HPDE6-E6E7 (cell line): ENCODE measurements around the gene PPP1R9A.

Experiments used
- DNase-seq: peaks from one replicate; pipeline ENCODE4 v3.0.0; 2011; ENCODE audit warnings: missing footprints; ENCODE audit errors: extremely low spot score

The PPP1R9A gene

DNA sequence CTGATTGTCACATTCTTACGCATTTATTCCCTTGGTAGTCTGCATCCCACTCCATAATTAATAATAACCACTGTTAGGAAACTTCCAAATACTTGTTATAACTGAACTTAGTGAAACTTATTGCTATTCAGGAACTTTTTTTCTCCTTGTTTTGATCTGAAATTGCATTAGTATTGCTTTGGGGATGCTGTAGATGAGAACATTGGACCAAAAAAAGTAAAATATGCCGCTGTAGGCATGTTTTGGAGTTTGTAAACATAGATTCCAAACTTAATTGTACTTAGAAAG is 1.7 kb downstream of the PPP1R9A start:
- no peak for DNase-seq

DNA sequence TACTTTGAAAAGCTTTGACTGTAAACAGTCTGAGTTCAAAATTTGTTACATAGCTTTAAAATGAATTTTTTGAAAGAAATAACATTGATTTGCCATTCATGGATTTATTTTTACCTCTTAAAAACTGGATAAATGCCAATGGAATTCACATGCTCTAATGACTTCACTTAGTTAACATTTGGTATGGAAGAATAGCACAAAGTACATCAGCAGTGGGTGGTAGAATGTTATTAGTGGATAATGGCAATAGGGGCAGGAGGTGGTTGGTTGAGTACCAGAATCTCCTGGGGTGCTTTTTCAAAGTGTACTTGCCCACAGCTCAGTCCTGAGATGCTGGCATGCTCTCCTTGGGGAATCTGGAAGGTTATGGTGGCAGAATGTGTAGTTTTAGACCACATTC is 4.7 kb downstream of the PPP1R9A start:
- no peak for DNase-seq

DNA sequence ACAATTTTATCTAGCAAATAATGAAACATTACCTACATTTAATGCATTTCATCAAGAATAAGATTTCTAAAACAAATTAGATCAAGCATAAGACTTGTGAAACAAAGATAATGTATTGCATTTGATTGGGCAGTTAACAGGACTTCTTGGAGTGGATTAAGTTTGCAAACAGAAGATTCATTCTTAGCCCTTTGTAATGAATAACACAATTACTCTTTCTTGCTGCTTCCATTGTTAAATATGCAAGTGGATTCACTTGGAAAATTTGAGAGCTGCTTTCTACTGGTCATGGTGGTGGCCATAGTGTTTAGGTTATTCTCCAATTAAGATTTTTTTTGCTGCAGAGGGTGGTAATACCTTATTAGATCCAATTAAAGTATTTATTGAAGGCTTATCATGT is 6.0 kb downstream of the PPP1R9A start:
- no peak for DNase-seq

DNA sequence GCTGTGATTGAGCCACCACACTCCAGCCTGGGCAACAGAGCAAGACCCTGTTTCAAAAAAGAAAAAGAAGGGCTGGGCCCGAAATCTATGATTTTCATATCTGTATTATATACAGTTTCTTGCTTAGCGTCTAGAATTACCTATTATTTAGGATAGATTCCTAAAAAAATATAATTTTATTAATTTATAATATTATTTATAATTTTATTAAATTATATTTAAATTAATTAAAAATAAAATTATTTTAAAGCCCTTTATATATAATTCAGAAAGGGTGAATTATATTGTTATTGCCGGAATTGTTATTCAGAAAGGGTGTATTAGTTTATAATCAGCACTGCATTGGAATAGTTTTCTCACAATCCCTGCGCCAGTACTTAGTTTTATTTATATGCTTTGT is 14.5 kb downstream of the PPP1R9A start:
- no peak for DNase-seq

DNA sequence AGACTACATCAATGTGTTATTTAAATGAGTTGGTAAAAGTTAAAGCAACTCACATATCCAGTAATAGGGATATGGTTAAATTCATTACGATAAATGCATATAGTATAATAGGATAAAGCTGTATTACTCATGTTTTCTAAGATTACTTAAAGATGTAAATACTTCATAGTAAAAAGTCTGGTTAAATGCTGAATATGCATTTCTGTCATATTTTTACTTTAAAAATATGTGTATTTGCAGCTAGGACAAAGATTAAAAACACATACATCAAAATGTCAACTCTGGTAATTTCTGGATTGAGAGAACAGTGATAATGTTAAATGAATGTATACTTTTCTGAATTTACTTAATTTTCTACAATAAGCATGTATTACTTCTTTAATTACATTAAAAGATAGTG is 15.1 kb downstream of the PPP1R9A start:
- DNase-seq: no peak

DNA sequence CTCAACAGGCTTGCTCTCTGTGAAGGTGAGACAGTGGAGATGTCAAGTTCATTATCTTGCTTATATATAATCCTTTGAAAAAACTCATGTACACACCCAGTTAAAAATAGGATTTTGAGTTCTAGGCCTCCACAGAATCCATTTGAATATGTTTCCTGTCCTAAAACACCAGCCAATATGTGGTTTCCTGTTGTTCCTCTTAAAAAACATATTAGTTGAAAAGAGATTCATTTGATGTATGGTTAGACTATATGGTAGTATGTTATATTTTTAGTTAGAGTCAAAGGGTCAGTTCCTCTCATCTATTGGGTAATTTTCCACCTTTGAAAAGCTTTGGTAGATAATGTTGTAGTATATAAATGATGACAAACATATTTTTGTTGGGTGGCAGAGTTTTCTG is 16.0 kb downstream of the PPP1R9A start:
- no peak for DNase-seq

DNA sequence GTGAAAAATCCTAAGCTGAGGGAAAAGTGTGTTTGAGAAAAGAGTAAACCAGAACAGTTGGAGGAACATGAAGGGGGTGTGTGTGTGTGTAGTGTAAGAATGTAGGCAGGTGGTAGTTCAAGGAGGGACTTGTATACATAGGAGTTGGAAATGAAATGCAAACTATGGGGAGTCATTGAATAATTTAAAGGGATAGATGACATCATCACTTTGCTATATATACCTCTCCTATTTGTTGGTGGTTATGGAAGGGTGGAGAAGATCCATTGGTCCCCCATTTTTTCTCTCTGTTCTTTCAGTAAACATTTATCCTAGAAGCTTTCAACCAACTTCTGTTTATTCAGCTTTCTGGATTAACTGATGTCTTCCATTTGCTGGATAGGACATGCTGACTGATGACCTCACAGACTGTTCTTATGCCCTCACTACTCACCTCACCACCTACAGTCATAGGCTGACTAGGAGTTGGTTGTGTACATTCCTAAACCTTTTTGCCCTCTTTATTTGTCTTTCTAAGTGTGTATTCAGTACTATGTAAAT is 20.8 kb downstream of the PPP1R9A start:
- no peak for DNase-seq

DNA sequence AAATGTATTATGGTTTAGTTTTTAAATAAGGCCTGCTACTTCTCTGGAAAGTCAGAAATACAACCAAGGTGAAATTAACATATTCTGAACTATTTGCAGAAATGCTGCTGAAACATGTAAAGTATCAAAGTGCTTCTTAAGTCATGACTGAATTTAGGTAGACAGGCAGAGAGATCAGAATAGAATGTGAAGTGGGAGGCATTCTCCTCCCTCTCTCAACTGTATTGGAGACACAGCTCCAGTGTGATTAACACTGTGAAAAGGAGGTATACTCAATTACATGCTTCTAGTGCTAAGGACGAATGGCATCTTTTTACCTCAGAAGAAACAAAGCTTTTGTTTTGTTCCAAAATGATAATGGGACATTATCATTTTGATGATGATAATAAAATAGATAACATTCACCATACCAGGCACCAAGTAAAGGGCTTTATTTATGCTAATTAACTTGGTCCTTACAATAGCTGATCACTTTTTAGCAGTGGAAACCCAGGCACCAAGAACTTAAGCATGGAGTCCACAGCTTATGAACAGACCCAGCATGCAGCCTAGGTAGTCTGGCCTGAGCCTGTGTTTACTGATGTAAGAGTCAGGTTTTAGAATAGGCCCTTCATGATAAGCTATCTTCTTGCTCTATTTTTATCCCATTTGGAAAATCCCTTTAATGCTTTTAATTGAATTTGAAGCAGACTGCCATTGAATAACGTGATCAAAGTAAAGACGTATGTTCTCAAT is 26.0 kb downstream of the PPP1R9A start:
- DNase-seq: no peak

DNA sequence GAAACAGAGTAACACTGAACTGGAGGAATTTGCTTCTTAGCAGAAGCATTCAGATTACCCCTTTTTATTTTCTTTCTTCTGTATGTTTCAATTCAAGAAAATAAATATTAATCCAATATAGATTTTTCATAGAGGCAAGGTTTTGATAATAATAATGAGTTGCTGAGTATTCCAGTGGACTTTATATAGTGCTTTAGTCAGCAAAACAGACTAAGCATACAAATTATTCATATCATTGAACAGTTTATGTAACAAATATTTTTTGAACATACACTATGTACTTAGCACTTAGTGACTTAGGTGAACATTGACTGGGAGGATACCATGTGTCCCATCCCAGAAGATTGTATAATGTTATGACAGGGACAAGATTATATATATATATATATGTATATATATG is 32.0 kb downstream of the PPP1R9A start:
- DNase-seq: no peak

DNA sequence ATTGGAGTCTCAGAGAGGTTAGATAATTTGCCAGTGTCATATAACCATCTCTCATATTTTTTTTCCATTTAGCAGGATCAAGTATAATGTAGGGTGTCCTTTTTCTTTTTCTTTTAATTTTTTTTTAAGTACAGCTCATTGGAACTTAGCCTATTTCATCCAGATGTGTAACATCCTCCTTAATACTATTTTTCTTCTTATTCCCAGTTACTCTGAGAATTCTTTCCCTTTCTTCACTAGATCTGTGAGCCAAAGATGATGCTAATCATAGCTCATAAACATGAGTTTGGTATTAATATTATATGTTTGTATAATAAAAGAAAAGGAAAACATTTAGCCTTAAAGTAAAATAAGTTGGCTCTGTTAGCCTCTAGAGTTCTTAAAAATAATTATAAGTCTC is 32.8 kb downstream of the PPP1R9A start:
- DNase-seq: no peak

DNA sequence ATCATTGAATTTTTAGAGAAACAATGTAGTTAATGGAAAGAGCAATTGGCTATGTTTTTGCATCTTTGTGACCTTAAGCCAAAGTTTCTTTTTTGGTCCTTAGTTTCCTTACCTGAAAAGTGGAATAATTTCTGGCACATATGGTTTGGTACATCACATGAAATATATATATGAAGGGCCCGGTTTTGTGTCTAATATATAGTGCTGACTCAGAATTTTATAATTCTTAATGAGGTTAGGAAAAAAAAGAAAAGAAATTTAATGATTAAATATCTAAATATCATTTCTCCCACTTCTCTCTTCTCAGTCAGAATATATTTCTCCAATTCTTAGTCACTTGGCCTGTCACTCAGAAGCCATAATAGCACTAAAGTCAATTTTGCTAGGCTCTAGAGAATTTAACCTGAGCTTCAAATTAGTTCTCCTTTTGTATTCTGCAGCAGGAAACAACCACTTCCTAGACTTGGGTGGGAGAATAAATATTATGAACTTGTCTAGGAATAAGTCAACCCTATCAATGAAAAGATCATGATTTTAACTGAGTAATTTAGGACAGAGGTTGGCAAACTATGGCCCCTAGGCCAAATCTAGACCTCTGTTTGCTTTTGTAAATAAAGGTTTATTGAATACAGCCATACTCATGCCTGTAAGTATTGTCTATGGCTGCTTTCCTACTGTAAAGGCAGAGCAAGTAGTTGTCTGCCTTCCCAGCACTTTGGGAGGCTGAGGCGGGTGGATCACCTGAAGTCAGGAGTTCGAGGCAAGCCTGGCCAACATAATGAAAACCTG is 34.6 kb downstream of the PPP1R9A start:
- no peak for DNase-seq

DNA sequence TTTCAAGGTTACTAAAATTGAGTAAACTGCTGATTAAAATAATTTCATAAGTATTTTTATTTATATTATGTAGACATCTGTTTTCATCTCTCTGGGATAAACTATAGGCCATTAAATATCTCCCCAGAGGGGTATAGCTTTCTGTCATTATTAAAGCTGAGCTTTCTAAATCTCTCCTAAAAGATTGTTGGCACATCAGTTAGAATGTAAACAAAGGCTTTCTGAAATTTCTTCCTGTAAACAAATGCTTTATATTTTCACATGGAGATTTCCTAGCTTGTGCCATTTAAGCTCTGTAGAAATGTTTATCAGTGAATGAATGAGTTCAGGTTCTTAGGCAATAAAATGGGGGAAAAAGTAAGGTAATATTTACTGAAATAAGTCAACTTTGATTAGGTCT is 35.7 kb downstream of the PPP1R9A start:
- DNase-seq: no peak

DNA sequence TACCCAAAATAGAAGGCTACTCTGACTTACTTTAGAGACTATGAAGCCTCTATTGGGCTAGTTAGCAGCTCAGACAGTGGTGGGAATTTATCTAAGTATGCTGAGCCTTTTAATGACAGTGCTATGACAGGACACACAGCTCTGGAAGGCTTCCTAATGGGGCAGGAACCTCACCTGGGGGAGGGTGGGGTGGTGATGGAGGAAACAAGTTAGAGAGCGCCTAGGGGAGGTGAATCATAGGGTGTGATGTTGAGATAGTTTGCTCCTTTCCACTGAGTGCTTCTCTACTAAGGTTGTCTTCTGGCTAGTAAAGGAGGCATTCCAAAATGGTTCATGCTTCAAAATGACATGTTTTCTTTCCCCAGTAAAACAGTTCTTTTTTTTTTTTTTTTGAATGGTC is 42.1 kb downstream of the PPP1R9A start:
- peak; percentile 49 for DNase-seq

DNA sequence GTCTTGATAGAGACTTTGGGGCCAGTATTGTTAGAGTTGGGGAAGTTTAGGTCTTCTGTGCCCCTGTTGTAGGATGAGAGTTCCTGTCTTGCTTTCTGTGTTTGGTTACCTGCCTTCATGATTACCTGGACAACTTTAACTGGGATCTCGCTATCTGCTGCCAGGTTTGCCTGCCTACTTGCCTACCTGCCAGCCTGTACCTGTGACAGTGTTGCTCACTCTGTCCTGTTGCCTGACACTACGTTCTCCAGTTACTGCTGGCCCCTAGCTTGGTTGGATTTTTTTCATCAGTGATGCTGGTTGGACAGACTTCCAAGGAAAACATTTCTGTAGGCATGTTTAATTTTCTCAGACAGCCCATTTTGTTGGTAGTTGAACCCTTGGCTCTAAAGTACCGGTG is 48.4 kb downstream of the PPP1R9A start:
- no peak for DNase-seq

DNA sequence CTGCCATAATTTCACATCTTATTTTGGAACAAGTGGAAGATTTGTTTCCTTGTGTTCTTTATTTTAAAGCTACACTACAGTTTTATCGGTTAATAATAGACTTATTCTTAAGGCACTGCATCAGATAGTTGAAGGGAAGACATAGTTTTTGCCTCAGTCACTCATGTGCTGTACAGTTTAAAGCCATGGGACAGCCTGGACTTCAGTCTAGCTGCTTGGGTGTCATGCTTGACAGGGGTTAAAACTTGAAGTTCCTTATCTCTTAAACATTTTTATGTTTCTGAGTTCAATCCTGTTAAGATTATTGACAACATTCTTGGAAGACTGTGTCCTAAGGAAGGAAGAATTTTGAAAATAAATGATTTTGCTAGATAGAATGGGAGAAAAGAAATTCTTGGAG is 49.7 kb downstream of the PPP1R9A start:
- no peak for DNase-seq

DNA sequence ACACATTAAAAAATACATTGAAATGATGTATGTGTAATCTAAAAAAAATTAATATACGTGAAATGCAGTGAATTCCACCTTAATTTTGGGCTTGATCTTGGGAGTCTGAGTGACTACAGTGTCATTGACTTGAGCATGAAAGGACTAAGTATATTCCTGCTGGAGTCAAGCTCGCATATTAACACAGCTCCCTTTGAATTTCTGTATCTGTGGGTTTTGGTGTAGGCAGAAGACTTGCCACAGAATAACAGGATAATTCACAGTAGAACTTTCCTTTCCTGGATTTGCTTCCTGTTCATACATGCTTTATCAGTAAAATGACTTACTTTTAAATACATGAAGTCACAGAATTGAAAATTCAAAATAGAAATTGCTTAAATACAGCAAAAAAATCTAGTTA is 55.3 kb downstream of the PPP1R9A start:
- DNase-seq: no peak

DNA sequence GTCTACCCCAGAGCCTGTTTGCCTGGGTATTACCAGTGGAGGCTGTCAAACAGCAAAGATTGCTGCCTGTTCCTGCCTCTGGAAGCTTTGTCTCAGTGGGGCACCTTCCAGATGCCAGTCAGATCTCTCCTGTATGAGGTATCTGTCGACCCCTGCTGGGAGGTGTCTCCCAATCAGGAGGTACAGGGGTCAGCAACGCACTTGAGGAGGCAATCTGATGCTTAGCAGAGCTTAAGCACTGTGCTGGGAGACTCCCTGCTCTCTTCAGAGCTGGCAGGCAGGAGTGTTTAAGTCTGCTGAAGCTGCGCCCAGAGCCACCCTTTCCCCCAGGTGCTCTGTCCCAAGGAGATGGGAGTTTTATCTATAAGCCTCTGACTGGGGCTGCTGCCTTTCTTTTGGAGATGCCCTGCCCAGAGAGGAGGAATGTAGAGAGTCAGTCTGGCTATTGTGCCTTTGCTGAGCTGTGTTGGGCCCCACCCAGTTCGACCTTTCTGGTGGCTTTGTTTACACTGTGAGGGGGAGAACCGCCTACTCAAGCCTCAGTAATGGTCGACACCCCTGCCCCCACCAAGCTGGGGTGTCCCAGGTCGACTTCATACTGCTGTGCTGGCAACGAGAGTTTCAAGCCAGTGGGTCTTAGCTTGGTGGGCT is 62.2 kb downstream of the PPP1R9A start:
- no peak for DNase-seq

DNA sequence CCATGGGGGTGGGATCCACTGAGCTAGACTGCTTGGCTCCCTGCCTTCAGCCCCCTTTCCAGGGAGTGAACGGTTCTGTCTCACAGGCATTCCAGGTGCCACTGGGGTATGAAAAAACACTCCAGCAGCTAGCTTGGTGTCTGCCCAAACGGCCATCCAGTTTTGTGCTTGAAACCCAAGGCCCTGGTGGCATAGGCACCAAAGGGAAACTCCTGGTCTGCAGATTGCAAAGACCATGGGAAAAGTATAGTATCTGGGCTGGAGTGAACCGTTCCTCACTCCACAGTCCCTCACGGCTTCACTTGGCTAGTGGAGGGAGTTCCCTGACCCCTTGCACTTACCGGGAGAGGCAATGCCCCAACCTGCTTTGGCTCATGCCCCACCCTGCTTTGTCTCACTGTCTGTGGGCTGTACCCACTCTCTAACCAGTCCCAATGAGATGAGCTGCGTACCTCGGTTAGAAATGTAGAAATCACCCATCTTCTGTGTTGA is 62.7 kb downstream of the PPP1R9A start:
- no peak for DNase-seq

DNA sequence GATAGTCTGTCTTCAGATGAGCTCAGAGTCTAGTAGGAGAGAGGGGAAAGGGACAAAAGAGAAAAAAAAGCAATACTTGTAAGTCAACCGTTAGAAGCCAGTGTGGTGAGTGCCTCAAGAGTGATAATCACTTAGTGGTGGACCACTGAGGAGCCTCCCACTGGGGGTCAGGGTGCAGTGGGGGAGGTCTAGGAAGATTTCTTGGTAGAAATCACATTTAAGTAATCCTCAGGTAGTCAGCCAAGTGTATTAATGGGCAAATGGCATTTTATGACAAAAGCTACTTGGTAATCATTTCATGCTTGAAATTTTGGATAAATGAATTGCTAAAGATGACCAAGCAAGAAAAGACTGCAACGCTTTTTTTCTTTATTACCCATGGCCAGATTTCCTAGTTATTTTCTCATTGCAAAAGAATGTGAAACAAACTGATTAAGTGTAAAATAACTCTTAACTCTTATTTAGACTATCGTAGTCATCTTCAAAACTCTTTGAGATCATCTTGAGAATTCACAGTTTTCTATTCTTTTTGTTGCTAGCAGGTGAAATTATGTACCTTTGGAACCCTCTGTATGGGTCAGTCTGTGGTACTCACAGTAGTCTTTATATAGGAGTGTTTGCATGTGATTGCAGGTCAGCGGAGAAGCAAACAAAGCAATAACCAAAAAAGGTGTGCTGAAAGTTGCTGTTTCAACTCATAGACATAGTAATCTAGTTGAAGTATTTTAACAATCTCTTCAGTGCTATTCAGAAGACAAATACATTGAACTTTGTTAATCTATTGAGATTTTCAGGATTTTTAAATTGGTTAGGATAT is 63.9 kb downstream of the PPP1R9A start:
- DNase-seq: no peak

DNA sequence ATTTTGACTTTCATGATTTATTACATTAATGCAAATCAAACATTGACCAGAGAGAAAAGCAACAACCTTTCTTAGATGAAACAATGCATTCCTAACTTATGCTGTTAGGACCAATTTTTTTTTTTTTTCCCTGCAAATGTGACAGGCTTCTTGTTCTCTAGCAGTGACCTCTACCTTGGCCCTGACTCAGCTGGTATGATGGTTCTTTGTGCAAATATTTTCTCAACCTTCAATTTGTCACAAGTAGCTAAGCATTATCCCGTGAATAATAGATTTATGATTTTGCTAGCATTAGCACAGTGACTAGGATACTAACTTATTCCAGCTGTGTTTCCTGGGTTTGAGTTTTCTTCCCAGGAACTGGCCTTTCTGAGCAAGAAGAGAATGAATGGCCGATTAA is 64.9 kb downstream of the PPP1R9A start:
- no peak for DNase-seq

DNA sequence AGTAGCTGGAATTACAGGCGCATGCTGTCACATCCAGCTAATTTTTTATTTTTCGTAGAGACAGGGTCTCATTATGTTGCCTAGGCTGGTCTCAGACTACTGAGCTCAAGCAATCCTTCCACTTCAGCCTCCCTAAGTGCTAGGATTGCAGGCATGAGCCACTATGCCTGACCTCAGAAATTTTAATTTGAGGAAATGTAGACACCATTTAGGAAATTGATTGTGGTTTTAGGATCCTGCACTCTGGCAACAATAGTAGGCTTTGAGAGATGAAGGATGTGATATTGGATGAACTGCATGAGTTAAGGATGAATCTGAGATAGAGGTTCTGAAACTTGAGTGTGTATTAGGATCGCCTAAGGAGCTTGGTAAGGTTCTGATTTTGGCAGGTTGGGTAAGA is 66.5 kb downstream of the PPP1R9A start:
- no peak for DNase-seq

DNA sequence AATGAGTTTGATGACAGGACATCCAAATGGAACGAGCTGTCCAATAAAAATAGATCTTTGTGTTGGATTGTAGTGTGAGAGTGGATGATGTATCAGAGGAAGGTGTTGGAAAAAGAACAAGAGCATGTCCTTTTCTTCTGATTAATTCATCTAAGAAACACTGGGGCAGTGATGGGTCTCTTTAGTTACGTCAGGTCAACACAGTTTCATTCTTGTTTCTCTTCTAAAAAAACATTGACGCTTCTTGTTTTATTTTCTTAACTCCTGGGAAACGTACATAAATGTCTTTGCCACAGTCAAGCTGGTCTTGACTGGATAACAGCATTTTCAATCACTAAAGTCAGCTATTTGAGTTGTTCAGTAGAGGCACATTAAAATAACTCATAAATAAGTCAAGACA is 67.0 kb downstream of the PPP1R9A start:
- no peak for DNase-seq
